Skeletal muscle tissue (tissue), 4 donors: Measurements from ENCODE around the gene TMED3. TPM values are rescaled to one million over a fixed set of nuclear protein-coding genes. Genes with fewer than 3 reads are reported as not detected.

Experiments
- H3K27ac ChIP-seq: one replicate; pipeline ENCODE4 v1.7.0; 2013; ENCODE audit warnings: mild to moderate bottlenecking, low read depth, low read length, inconsistent platforms
- H3K27me3 ChIP-seq, 3 donors: one replicate each; pipeline ENCODE4 v1.7.0; 2013; ENCODE audit warnings: low read length in 3 of 3; ENCODE audit not compliant: control insufficient read depth in 3 of 3, insufficient read depth in 3 of 3
- H3K36me3 ChIP-seq, 3 donors: one replicate each; pipeline ENCODE4 v1.7.0; 2013; ENCODE audit warnings: low read length in 3 of 3; ENCODE audit not compliant: control insufficient read depth in 3 of 3, insufficient read depth in 3 of 3
- H3K4me1 ChIP-seq, 3 donors: one replicate each; pipeline ENCODE4 v1.7.0; 2013; ENCODE audit warnings: low read length in 3 of 3, mild to moderate bottlenecking in 3 of 3; ENCODE audit not compliant: control insufficient read depth in 3 of 3, insufficient read depth in 3 of 3
- H3K4me3 ChIP-seq, 3 donors: one replicate each; pipeline ENCODE4 v1.7.0; 2013; ENCODE audit warnings: low read length in 3 of 3
- H3K9ac ChIP-seq, 3 donors: one replicate each; pipeline ENCODE4 v1.7.0; 2013; ENCODE audit warnings: low read length in 3 of 3, mild to moderate bottlenecking in 3 of 3, moderate library complexity in 2 of 3, low read depth in 1 of 3
- H3K9me3 ChIP-seq, 3 donors: one replicate each; pipeline ENCODE4 v1.7.0; 2013; ENCODE audit warnings: low read length in 3 of 3; ENCODE audit not compliant: control insufficient read depth in 3 of 3
- total RNA-seq: library from RNA; depleted of rRNA; stranded (reverse); fragments of >200 nt; gene quantifications from one replicate; pipeline ENCODE4 v1.2.3, GENCODE V29; 2014
- donor health status: Osteomylitis.

Gene TMED3
- total RNA-seq, 1 donor from 2014 or later, result 28.2 TPM

GRCh38 chr15:79296583-79296982 is 14.3 kb upstream of the TMED3 start:
- no peak overlapping the region for H3K4me3 ChIP-seq
- no peaks in the 10 kb centered on the region for H3K9me3 ChIP-seq

DNA sequence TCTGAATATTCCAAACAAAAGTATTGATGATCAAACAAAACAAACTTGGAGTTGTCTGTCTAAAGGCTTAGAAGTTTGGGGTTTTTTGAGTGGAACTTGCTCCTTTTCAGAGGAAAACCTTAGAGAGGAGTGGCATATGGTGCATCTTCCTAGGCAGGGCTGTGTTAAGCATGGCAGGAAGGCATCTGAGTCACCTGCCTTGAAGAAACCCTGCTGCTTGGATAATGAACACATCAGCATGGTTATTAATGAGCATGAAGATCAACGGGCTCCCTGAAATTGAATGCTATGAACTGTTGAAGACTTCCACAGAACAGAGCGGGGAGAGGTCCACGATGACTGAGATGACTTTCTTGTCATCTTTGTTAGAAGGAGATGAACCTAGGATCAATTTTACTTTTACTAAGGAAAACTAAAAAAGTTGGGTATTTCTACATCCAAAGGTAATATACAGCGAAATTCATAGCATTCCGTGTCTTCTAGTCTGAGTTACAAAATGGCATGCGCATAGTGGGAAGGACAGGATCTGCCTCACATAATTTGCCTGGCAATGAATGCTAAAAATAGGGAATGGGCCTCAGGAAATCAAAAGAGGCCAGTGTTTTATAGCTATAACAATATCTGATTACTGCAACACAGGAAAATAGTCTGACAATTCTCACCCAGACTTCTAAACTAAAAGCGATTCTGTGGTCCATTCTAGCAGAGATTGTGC is 11.6 kb upstream of the TMED3 start:
- Histone ChIP-seq H3K27ac (no peak overlapping the region), H3K9me3 (no peaks in the 10 kb centered on the region), H3K4me3 (no peak overlapping the region), H3K9ac (no peak overlapping the region), H3K36me3 (no peaks in the 10 kb centered on the region), H3K27me3 (peaks cover 0 to 23% (median 2%) of the 10 kb centered on the region in 3 donors), H3K4me1 (no peaks in the 10 kb centered on the region)

More at GRCh38 chr15:79296583-79296982, 14.3 kb upstream of the TMED3 start:
- H3K9ac ChIP-seq, result no peak overlapping the region
- peaks cover 0 to 24% (median 2%) of the 10 kb centered on the region in 3 donors for H3K27me3 ChIP-seq
- H3K27ac ChIP-seq, result no peak overlapping the region
- H3K4me1 ChIP-seq, result no peaks in the 10 kb centered on the region
- no peaks in the 10 kb centered on the region for H3K36me3 ChIP-seq

DNA sequence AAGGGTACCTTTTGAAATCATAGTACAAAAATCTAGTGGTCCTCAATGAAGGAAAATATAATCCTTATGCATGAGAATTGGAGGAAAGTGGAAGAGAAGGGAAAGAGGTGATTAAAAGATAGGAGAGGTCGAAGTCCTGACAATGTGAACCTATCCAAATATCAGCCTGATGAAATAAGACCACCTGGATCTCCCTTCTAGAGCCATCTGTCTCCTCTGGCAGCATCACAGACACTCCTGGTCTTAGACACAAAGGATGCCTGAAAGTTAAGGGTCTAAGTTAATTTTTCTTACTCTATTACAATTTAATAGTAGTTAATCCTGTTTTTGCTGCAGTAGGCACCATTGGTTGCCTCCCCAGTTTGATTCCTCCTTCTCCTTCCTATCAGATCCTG is 11.1 kb upstream of the TMED3 start:
- Histone ChIP-seq H3K4me1 (no peaks in the 10 kb centered on the region), H3K9ac (no peak overlapping the region), H3K9me3 (no peaks in the 10 kb centered on the region), H3K4me3 (no peak overlapping the region), H3K36me3 (no peaks in the 10 kb centered on the region), H3K27ac (no peak overlapping the region), H3K27me3 (peaks cover 0 to 20% (median 2%) of the 10 kb centered on the region in 3 donors)

DNA sequence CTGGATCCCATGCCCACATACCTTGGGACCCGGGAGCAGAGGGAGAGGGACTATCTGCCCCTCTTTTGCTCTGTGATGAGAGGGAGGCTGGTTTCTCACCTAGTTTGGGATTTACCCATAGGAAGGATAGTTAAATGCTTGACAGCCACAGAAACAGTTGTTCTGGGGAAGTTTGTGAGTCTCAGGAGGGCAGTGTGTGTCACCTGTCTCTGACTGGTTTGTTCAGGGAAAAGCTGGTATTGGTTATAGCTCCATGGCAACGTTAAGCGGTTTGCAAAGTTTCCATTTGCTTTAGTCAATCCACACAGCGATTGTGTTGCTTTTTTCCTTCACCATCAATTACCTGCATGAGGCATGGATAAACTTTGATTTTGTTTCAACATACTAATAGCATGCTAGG is 3.7 kb upstream of the TMED3 start:
- H3K27ac ChIP-seq, result no peak overlapping the region
- peaks cover 11 to 16% (median 13%) of the 10 kb centered on the region in 3 donors for H3K4me1 ChIP-seq
- no peaks in the 10 kb centered on the region for H3K36me3 ChIP-seq
- peaks cover 18 to 33% (median 32%) of the 10 kb centered on the region in 3 donors for H3K27me3 ChIP-seq
- no peak overlapping the region for H3K4me3 ChIP-seq
- no peak overlapping the region for H3K9ac ChIP-seq
- no peaks in the 10 kb centered on the region for H3K9me3 ChIP-seq

GRCh38 chr15:79308874-79309273 is 2.0 kb upstream of the TMED3 start:
- Histone ChIP-seq H3K27me3 (peaks cover 18 to 36% (median 34%) of the 10 kb centered on the region in 3 donors), H3K36me3 (no peaks in the 10 kb centered on the region), H3K9ac (no peak overlapping the region), H3K9me3 (no peaks in the 10 kb centered on the region), H3K4me3 (no peak overlapping the region), H3K4me1 (peaks cover 11 to 17% (median 14%) of the 10 kb centered on the region in 3 donors), H3K27ac (no peak overlapping the region)

GRCh38 chr15:79310612-79310984 is 314 bp upstream of the TMED3 start:
- Histone ChIP-seq H3K9me3 (no peaks in the 10 kb centered on the region), H3K9ac (no peak overlapping the region), H3K4me3 (peak overlapping the region; percentile 49 to 72 (median 52)), H3K27ac (no peak overlapping the region), H3K4me1 (peaks cover 11 to 33% (median 27%) of the 10 kb centered on the region in 3 donors), H3K27me3 (peaks cover 18 to 36% (median 32%) of the 10 kb centered on the region in 3 donors), H3K36me3 (peaks cover 2 to 5% (median 4%) of the 10 kb centered on the region in 3 donors)

- Histone ChIP-seq H3K9me3 (no peaks in the 10 kb centered on the region), H3K4me3 (peak overlapping the region; percentile 71 to 77 (median 72)), H3K27me3 (peaks cover 18 to 36% (median 30%) of the 10 kb centered on the region in 3 donors), H3K27ac (no peak overlapping the region), H3K36me3 (peaks cover 2 to 5% (median 4%) of the 10 kb centered on the region in 3 donors), H3K9ac (peak overlapping the region in 1 of 3 donors; percentile 26), H3K4me1 (peaks cover 15 to 40% (median 33%) of the 10 kb centered on the region in 3 donors)
Observed at GRCh38 chr15:79311901-79312553, 1.1 kb downstream of the TMED3 start.

- Histone ChIP-seq H3K4me3 (no peak overlapping the region), H3K27me3 (peaks cover 17 to 24% (median 19%) of the 10 kb centered on the region in 3 donors), H3K9me3 (no peaks in the 10 kb centered on the region), H3K27ac (no peak overlapping the region), H3K9ac (no peak overlapping the region), H3K36me3 (peaks cover 2 to 5% (median 4%) of the 10 kb centered on the region in 3 donors), H3K4me1 (peaks cover 15 to 40% (median 33%) of the 10 kb centered on the region in 3 donors)
Observed at GRCh38 chr15:79314186-79314585, 3.3 kb downstream of the TMED3 start.

- no peaks in the 10 kb centered on the region for H3K9me3 ChIP-seq
- H3K4me3 ChIP-seq, result no peak overlapping the region
- H3K36me3 ChIP-seq, result peaks cover 2 to 5% (median 4%) of the 10 kb centered on the region in 3 donors
- no peak overlapping the region for H3K27ac ChIP-seq
- H3K9ac ChIP-seq, result no peak overlapping the region
- peaks cover 15 to 40% (median 33%) of the 10 kb centered on the region in 3 donors for H3K4me1 ChIP-seq
- peaks cover 15 to 22% (median 19%) of the 10 kb centered on the region in 3 donors for H3K27me3 ChIP-seq
Observed at GRCh38 chr15:79314811-79315210, 3.9 kb downstream of the TMED3 start.
